ENCODE data around the gene COL12A1.

DNA sequence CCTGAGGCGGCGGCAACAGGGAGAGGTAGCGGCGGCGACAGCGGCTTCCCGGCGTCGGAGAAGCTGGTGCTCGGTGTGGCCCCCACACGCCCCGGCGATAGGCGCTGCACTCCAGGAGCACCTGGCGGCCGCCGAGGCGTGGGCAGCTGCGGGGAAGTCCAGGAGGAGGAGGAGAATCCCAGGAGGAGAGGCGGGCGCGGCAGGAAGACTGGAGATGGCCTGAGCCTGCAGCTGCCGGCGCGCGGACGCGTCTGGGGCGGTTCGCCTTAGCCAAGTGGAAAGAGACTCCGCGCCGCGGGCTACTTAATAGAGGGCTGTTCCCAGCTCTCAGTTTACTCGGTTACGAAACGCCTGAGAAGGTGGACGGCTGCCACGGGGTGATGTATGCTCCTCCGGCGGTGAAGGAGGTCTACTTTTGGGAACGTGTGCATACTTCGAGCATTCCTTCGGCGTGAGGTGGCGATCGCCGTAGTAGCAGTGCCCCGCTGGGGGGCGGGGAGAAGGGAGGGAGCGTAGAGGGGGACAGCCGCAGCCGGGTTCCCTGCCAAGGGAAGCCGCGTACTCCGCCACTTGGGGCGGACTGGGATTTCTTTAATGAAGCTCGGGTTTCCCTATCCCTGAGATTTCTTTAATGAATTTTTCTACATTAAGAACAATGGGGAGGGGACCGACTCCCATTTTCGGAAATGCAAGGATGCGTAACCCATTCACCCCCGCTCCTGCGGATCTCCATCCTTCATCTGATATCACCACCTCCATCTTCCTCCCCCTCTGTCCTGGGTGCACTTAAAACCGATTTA, at the start of gene COL12A1:
- TF ChIP-seq, protein P1, sequence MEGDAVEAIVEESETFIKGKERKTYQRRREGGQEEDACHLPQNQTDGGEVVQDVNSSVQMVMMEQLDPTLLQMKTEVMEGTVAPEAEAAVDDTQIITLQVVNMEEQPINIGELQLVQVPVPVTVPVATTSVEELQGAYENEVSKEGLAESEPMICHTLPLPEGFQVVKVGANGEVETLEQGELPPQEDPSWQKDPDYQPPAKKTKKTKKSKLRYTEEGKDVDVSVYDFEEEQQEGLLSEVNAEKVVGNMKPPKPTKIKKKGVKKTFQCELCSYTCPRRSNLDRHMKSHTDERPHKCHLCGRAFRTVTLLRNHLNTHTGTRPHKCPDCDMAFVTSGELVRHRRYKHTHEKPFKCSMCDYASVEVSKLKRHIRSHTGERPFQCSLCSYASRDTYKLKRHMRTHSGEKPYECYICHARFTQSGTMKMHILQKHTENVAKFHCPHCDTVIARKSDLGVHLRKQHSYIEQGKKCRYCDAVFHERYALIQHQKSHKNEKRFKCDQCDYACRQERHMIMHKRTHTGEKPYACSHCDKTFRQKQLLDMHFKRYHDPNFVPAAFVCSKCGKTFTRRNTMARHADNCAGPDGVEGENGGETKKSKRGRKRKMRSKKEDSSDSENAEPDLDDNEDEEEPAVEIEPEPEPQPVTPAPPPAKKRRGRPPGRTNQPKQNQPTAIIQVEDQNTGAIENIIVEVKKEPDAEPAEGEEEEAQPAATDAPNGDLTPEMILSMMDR (IDR thresholded peaks at IDR 0.05), result no peak
- no peak for TF ChIP-seq POLR2A (IDR thresholded peaks at IDR 0.05)
